CD4-positive, alpha-beta T cell (primary cell): Measurements from ENCODE around the gene EHD2. TPM values are rescaled to one million over a fixed set of nuclear protein-coding genes. Genes with fewer than 3 reads are reported as not detected.
"Not testable (repeated sequence)": the region's sequence is repeated elsewhere in the genome, so short reads cannot be mapped to it uniquely, and the experiment has no call there.

Experiments used
- ATAC-seq: fragments of 200-7000 bp; cut with Tn5 transposase; one replicate; pipeline ENCODE4 v1.10.0; 2022; ENCODE audit warnings: mild to moderate bottlenecking; ENCODE audit not compliant: poor library complexity
- CTCF ChIA-PET: fragments of 350-600 bp; sonication (Branson Sonifier 250); formaldehyde crosslinking; loops from one replicate; lab custom pipeline; 2021; ENCODE audit warnings: antibody characterized with exemption, inconsistent platforms; lab: Charles Lee
- POLR2A ChIA-PET: fragments of 350-600 bp; sonication (Branson Sonifier 250); formaldehyde crosslinking; loops from one replicate; lab custom pipeline; 2021; ENCODE audit warnings: antibody characterized with exemption, inconsistent platforms; lab: Charles Lee
- DNase-seq, 14 experiments: peaks; one replicate each; pipeline ENCODE4 v3.0.0-alpha.2; 2013 to 2020; ENCODE audit warnings: mixed read lengths in 2 of 14
- H3K27ac ChIP-seq, 2 donors: one replicate each; pipeline versions ENCODE4 v1.5.1 to v1.7.0; 2013; ENCODE audit warnings: low read length in 2 of 2, low read depth in 1 of 2, mild to moderate bottlenecking in 1 of 2
- H3K27me3 ChIP-seq, 2 experiments: 1 replicate in 1 of 2; 2 replicates in 1 of 2; pipeline versions ENCODE4 v1.6.1 to v1.7.0; 2013; ENCODE audit warnings: low read length in 2 of 2, control low read depth in 1 of 2, mild to moderate bottlenecking in 1 of 2, moderate library complexity in 1 of 2; ENCODE audit not compliant: insufficient read depth in 2 of 2, control insufficient read depth in 1 of 2
- H3K36me3 ChIP-seq: one replicate; pipeline ENCODE4 v1.6.1; 2013; ENCODE audit warnings: low read length, control low read depth; ENCODE audit not compliant: insufficient read depth
- H3K4me1 ChIP-seq: one replicate; pipeline ENCODE4 v1.6.1; 2013; ENCODE audit warnings: low read length, control low read depth; ENCODE audit not compliant: insufficient read depth
- H3K4me3 ChIP-seq: one replicate; pipeline ENCODE4 v1.5.1; 2013; ENCODE audit warnings: mild to moderate bottlenecking, low read length, moderate library complexity
- H3K9me3 ChIP-seq, 2 experiments: 1 replicate in 1 of 2; 2 replicates in 1 of 2; pipeline versions ENCODE4 v1.6.1 to v1.7.0; 2013; ENCODE audit warnings: low read length in 2 of 2, mild to moderate bottlenecking in 2 of 2, control low read depth in 1 of 2, moderate library complexity in 1 of 2; ENCODE audit not compliant: control insufficient read depth in 1 of 2, insufficient read depth in 1 of 2
- H3K27ac Mint-ChIP-seq: one replicate; pipeline ENCODE4 v1.8.0; 2020; ENCODE audit warnings: mixed read lengths
- H3K27me3 Mint-ChIP-seq: one replicate; pipeline ENCODE4 v1.8.0; 2021; ENCODE audit warnings: mixed read lengths
- H3K36me3 Mint-ChIP-seq: one replicate; pipeline ENCODE4 v1.8.0; 2021; ENCODE audit warnings: low read depth, mixed read lengths
- H3K4me1 Mint-ChIP-seq: one replicate; pipeline ENCODE4 v1.8.0; 2021; ENCODE audit warnings: low read depth, mixed read lengths
- H3K4me3 Mint-ChIP-seq: one replicate; pipeline ENCODE4 v1.8.0; 2020; ENCODE audit warnings: mild to moderate bottlenecking, mixed read lengths
- H3K9me3 Mint-ChIP-seq: one replicate; pipeline ENCODE4 v1.8.0; 2020; ENCODE audit warnings: mixed read lengths
- intact Hi-C, 2 experiments: fragments of 100-400 bp; cut with DNase I in 1 of 2; cut with micrococcal nuclease in 1 of 2; formaldehyde crosslinking; loops; one replicate each; pipeline versions ENCODE4 v1.15.1 to v1.9.0; 2023 to 2025; cut with DNase I, micrococcal nuclease
- total RNA-seq, 174 experiments: library from RNA in 2 of 174; stranded (reverse) in 2 of 174; gene quantifications; one replicate each; pipeline ENCODE4 v1.2.3 and lab custom pipeline; 2021 to 2026
- TF ChIP-seq, protein P1 (sequence below): fragments of 200-600 bp; IDR thresholded peaks from one replicate; pipeline ENCODE4 v1.8.0; 2022; ENCODE audit warnings: antibody characterized with exemption, mild to moderate bottlenecking

The EHD2 gene
- total RNA-seq, 2 experiments from 2014 or later: 0.16 TPM; not detected in 1

DNA sequence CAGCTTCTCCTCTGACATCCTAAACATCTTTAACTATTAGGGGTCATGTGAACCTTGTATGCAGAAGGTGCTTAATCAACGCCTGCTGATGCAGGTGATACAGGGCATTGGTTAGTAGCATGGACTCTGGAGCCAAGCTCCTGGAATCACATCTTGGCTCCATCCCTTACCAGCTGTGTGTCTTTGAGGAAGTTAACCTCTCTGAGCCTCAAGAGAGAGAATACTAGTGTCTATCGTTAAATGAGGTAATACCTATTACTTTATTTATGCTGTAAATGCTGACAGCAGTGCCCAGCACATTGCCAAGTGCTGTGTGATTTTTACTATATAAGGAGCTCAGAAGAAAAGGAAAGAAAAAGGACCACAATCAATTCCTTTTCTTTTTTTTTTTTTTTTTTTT, 54.1 kb downstream of the EHD2 start:
- POLR2A ChIA-PET: no interaction called here
- peaks cover 13% of the 10 kb centered on the region for H3K4me1 Mint-ChIP-seq
- H3K36me3 ChIP-seq: no peaks in the 10 kb centered on the region

DNA sequence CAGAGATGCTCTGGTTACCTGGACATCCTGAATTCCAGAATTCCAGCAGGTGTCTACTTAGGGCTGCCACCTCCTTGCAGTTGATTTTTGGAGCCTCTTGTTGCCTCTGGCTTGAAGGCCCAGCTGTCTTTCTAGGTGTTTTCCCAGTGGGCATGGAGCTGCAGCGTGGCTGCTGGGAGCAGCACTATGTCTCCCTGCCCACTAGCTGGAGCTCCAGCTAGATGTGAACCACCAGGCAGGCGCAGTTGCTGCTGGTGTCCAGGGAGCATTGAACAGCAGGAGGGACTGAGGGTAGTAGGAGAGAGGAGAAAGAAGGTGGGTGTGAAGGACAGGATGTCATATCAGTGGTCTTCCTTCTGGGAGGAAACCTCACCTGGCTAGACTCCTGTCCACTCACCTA, 55.4 kb downstream of the EHD2 start:
- H3K4me1 Mint-ChIP-seq: peaks cover 13% of the 10 kb centered on the region
- H3K9me3 ChIP-seq: no peaks in the 10 kb centered on the region
- TF ChIP-seq, protein P1, sequence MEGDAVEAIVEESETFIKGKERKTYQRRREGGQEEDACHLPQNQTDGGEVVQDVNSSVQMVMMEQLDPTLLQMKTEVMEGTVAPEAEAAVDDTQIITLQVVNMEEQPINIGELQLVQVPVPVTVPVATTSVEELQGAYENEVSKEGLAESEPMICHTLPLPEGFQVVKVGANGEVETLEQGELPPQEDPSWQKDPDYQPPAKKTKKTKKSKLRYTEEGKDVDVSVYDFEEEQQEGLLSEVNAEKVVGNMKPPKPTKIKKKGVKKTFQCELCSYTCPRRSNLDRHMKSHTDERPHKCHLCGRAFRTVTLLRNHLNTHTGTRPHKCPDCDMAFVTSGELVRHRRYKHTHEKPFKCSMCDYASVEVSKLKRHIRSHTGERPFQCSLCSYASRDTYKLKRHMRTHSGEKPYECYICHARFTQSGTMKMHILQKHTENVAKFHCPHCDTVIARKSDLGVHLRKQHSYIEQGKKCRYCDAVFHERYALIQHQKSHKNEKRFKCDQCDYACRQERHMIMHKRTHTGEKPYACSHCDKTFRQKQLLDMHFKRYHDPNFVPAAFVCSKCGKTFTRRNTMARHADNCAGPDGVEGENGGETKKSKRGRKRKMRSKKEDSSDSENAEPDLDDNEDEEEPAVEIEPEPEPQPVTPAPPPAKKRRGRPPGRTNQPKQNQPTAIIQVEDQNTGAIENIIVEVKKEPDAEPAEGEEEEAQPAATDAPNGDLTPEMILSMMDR: no peak
- H3K36me3 Mint-ChIP-seq: no peaks in the 10 kb centered on the region
- ATAC-seq (no peak), DNase-seq (no peak)
- H3K9me3 Mint-ChIP-seq: no peaks in the 10 kb centered on the region
- H3K27me3 Mint-ChIP-seq: no peaks in the 10 kb centered on the region
- no peaks in the 10 kb centered on the region for H3K4me1 ChIP-seq
- ChIA-PET CTCF (interaction anchor here (0.6 kb wide), 1 partner anchor 55 kb away, joined by 3 read pairs; no protein-coding TSS in a partner anchor), POLR2A (no interaction called here)
- H3K36me3 ChIP-seq: no peaks in the 10 kb centered on the region
- H3K4me3 ChIP-seq: no peak overlapping the region
- no peak overlapping the region for H3K4me3 Mint-ChIP-seq
- no peak overlapping the region for H3K27ac Mint-ChIP-seq
- H3K27ac ChIP-seq: no peak overlapping the region
- intact Hi-C loops: no loop called here
- no peaks in the 10 kb centered on the region for H3K27me3 ChIP-seq

More for the DNA sequence above, 54.1 kb downstream of the EHD2 start:
- H3K4me3 Mint-ChIP-seq: no peak overlapping the region
- CTCF ChIA-PET: no interaction called here
- no peak overlapping the region for H3K4me3 ChIP-seq
- ATAC-seq: no peak
- DNase-seq: no peak
- no peaks in the 10 kb centered on the region for H3K27me3 ChIP-seq
- H3K36me3 Mint-ChIP-seq: no peaks in the 10 kb centered on the region
- no peaks in the 10 kb centered on the region for H3K9me3 Mint-ChIP-seq
- no peak overlapping the region for H3K27ac ChIP-seq
- no peaks in the 10 kb centered on the region for H3K27me3 Mint-ChIP-seq
- H3K27ac Mint-ChIP-seq: no peak overlapping the region
- no peaks in the 10 kb centered on the region for H3K4me1 ChIP-seq
- TF ChIP-seq, protein P1: no peak
- no peaks in the 10 kb centered on the region for H3K9me3 ChIP-seq
- intact Hi-C loops: no loop called here

DNA sequence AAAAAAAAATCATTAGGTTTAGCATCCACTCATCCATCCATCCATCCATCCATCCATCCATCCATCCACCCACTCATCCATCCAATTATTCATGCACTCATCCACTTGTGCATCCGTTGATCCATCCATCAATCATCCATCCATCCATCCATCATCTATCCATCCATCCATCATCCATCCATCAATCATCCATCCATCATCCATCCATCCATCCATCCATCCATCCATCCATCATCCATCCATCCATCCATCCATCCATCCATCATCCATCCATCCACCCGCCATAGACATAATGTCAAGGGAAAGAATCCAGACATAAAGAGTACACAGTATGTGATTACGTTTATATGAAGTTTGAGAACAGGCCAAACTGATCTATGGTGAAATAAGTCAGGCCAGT, 56.3 kb downstream of the EHD2 start:
- Histone ChIP-seq H3K4me3 (no peak overlapping the region), H3K36me3 (no peaks in the 10 kb centered on the region), H3K27ac (no peak overlapping the region), H3K27me3 (no peaks in the 10 kb centered on the region), H3K9me3 (no peaks in the 10 kb centered on the region), H3K4me1 (no peaks in the 10 kb centered on the region)
- Mint-ChIP-seq H3K36me3 (no peaks in the 10 kb centered on the region), H3K9me3 (no peaks in the 10 kb centered on the region), H3K4me1 (peaks cover 13% of the 10 kb centered on the region), H3K27ac (no peak overlapping the region), H3K4me3 (no peak overlapping the region), H3K27me3 (no peaks in the 10 kb centered on the region)
- TF ChIP-seq, protein P1: no peak
- no peak for DNase-seq
- ATAC-seq: no peak
- intact Hi-C loops: no loop called here
- ChIA-PET CTCF (interaction anchor here (0.6 kb wide), 1 partner anchor 54 kb away, joined by 3 read pairs; no protein-coding TSS in a partner anchor), POLR2A (no interaction called here)

DNA sequence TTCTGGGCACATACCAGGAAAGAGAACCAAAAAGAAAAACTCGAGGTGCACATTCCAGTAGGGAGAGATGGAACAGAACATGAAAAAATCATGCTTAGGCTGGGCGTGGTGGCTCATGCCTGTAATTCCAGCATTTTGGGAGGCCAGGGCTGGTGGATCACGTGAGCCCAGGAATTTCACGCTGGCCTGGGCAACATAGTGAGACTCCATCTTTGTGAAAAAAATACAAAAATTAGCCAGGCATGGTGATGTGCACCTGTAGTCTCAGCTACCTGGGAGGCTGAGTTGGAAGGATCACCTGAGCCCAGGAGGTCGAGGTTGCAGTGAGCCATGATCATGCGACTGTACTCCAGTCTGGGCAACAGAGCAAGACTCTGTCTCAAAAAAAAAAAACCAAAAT, 58.1 kb downstream of the EHD2 start:
- H3K36me3 ChIP-seq, intact Hi-C loops, H3K4me3 ChIP-seq, H3K9me3 ChIP-seq, POLR2A ChIA-PET, H3K27me3 ChIP-seq, H3K36me3 Mint-ChIP-seq, DNase-seq, H3K27ac ChIP-seq, H3K4me3 Mint-ChIP-seq, ATAC-seq, H3K9me3 Mint-ChIP-seq, H3K27me3 Mint-ChIP-seq, H3K4me1 ChIP-seq, H3K27ac Mint-ChIP-seq: not testable (repeated sequence)
- CTCF ChIA-PET: interaction anchor here (0.7 kb wide), 1 partner anchor 1067 kb away, joined by 4 read pairs; no protein-coding TSS in a partner anchor
- peaks cover 13% of the 10 kb centered on the region for H3K4me1 Mint-ChIP-seq
